Kidney (tissue), 14 donors: ENCODE data around the gene KLHL3. TPM values are rescaled to one million over a fixed set of nuclear protein-coding genes. Genes with fewer than 3 reads are reported as not detected.

Experiments used
- DNase-seq, 5 donors: peaks; one replicate each; pipeline ENCODE4 v3.0.0-alpha.2; 2013 to 2020
- FAIRE-seq: peaks from 2 replicates; lab custom pipeline; 2012; peaks lifted over from hg19 to GRCh38; lab: Jason Lieb, UNC
- H3K27ac ChIP-seq, 2 donors: one replicate each; pipeline ENCODE4 v1.7.0; 2013; ENCODE audit warnings: low read depth in 2 of 2, low read length in 2 of 2, inconsistent platforms in 1 of 2
- H3K27me3 ChIP-seq: one replicate; pipeline ENCODE4 v1.7.1; 2013; ENCODE audit warnings: low read length, inconsistent platforms; ENCODE audit not compliant: control insufficient read depth, insufficient read depth
- H3K36me3 ChIP-seq, 3 donors: one replicate each; pipeline versions ENCODE4 v1.7.0 to v1.7.1; 2013; ENCODE audit warnings: low read length in 3 of 3, control low read depth in 1 of 3, inconsistent platforms in 1 of 3; ENCODE audit not compliant: insufficient read depth in 3 of 3, control insufficient read depth in 2 of 3
- H3K4me1 ChIP-seq, 3 donors: one replicate each; pipeline versions ENCODE4 v1.7.0 to v1.7.1; 2013; ENCODE audit warnings: low read length in 3 of 3, inconsistent platforms in 1 of 3, low read depth in 1 of 3; ENCODE audit not compliant: control insufficient read depth in 2 of 3, insufficient read depth in 2 of 3
- H3K4me3 ChIP-seq, 3 donors: one replicate each; pipeline versions ENCODE4 v1.7.0 to v1.8.1; 2013; ENCODE audit warnings: low read length in 3 of 3, control low read depth in 1 of 3, inconsistent platforms in 1 of 3
- H3K9ac ChIP-seq, 3 donors: one replicate each; pipeline versions ENCODE4 v1.7.0 to v1.7.1; 2013; ENCODE audit warnings: low read length in 3 of 3, control low read depth in 1 of 3, inconsistent platforms in 1 of 3
- H3K9me3 ChIP-seq, 3 donors: one replicate each; pipeline versions ENCODE4 v1.7.0 to v1.7.1; 2013; ENCODE audit warnings: low read length in 3 of 3, control low read depth in 1 of 3, inconsistent platforms in 1 of 3; ENCODE audit not compliant: control insufficient read depth in 2 of 3, insufficient read depth in 1 of 3
- intact Hi-C: fragments of 100-400 bp; cut with DNase I; formaldehyde crosslinking; loops from one replicate; pipeline ENCODE4 v1.11.1; 2022
- polyA plus RNA-seq: library from polyadenylated mRNA; stranded (reverse); fragments of 350-450 nt; fragmentation: Illumina TruSeq; extraction: RNeasy Lipid Tissue Mini Kit (QIAGEN cat#74804); gene quantifications from one replicate; pipeline ENCODE4 v1.2.3, GENCODE V29; 2014; ENCODE audit warnings: low read depth, low replicate concordance; ENCODE audit not compliant: insufficient read depth
- total RNA-seq: library from RNA; stranded (reverse); fragmentation: NEBNext Ultra II Directional; extraction: Animal tissue kit (Norgen Biotek cat#: 25700); gene quantifications from one replicate; pipeline ENCODE4 v1.2.1, GENCODE V29; 2021
- TF ChIP-seq, protein P1 (sequence below): IDR thresholded peaks from 3 replicates; pipeline ENCODE4 v1.5.1; 2012; ENCODE audit warnings: mild to moderate bottlenecking, moderate library complexity, borderline replicate concordance; ENCODE audit not compliant: insufficient read depth; ENCODE audit errors: extremely low read depth
- donor health status: control.
- donor health status: control.
- donor health status: control.
- donor health status: control.
- donor health status: control.
- donor health status: DM: yes; HTN: yes; CAD: no.
- donor health status: Normal renal cell carcinoma (clear cell type).

KLHL3 gene
- total and polyA plus RNA-seq, 2 donors from 2014 or later, result 8.6 to 15.0 TPM

DNA sequence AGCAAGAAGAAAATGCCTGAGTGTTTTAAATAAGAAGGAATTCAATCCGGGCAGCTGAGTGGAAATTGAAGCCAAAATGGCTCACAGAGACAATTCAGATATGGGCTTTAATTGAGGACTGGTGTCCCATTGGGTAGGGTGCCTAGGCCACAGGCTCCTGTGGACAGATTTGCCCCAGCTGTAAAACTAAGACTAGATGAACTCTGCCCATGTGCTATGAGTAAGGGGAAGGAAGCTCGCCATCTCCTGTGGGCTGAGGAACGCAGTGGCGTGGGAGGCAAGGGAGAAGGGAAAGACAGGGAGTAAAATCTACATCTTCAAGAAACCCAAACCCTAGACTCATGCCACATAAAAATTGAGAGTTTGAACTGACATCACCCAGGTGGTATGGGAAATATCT is 66.1 kb downstream of the KLHL3 start:
- no peak for DNase-seq
- peak overlapping the region in 1 of 2 donors; percentile 61 for H3K27ac ChIP-seq
- H3K9me3 ChIP-seq, result no peaks in the 10 kb centered on the region
- no peaks in the 10 kb centered on the region for H3K27me3 ChIP-seq
- H3K4me3 ChIP-seq, result no peak overlapping the region
- intact Hi-C loops, result loop anchor here (10.0 kb wide), 1 partner anchor 55 kb away; no protein-coding TSS in a partner anchor
- H3K4me1 ChIP-seq, result peaks cover 3 to 14% (median 14%) of the 10 kb centered on the region in 3 donors
- no peak overlapping the region for H3K9ac ChIP-seq
- H3K36me3 ChIP-seq, result no peaks in the 10 kb centered on the region
- FAIRE-seq, result no peak
- TF ChIP-seq, protein P1, sequence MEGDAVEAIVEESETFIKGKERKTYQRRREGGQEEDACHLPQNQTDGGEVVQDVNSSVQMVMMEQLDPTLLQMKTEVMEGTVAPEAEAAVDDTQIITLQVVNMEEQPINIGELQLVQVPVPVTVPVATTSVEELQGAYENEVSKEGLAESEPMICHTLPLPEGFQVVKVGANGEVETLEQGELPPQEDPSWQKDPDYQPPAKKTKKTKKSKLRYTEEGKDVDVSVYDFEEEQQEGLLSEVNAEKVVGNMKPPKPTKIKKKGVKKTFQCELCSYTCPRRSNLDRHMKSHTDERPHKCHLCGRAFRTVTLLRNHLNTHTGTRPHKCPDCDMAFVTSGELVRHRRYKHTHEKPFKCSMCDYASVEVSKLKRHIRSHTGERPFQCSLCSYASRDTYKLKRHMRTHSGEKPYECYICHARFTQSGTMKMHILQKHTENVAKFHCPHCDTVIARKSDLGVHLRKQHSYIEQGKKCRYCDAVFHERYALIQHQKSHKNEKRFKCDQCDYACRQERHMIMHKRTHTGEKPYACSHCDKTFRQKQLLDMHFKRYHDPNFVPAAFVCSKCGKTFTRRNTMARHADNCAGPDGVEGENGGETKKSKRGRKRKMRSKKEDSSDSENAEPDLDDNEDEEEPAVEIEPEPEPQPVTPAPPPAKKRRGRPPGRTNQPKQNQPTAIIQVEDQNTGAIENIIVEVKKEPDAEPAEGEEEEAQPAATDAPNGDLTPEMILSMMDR, result no peak

DNA sequence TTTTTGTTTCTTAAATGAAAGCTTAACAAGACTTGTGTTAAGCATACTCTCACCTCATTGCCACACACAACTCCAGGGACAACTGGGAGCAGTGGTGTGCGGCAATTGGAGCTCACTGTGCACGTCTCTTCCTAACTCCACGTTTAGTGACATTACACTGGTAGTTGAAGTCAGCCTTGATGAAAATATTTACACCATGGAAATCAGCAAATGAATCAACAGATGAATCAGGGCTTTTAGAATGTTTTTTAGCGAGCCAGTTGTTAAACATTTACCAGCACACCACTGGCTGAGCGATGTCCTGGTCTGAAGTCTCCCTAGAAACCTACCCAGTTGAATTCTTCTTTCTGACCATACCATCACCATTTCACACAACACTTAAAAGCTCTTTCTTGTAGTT is 67.3 kb downstream of the KLHL3 start:
- TF ChIP-seq, protein P1, result no peak
- no peaks in the 10 kb centered on the region for H3K36me3 ChIP-seq
- intact Hi-C loops, result loop anchor here (10.0 kb wide), 1 partner anchor 56 kb away; no protein-coding TSS in a partner anchor
- H3K27me3 ChIP-seq, result no peaks in the 10 kb centered on the region
- no peak overlapping the region for H3K9ac ChIP-seq
- H3K9me3 ChIP-seq, result no peaks in the 10 kb centered on the region
- no peak for FAIRE-seq
- peak overlapping the region in 1 of 2 donors; percentile 61 for H3K27ac ChIP-seq
- no peak overlapping the region for H3K4me3 ChIP-seq
- DNase-seq, result no peak
- H3K4me1 ChIP-seq, result peaks cover 3 to 14% (median 14%) of the 10 kb centered on the region in 3 donors

DNA sequence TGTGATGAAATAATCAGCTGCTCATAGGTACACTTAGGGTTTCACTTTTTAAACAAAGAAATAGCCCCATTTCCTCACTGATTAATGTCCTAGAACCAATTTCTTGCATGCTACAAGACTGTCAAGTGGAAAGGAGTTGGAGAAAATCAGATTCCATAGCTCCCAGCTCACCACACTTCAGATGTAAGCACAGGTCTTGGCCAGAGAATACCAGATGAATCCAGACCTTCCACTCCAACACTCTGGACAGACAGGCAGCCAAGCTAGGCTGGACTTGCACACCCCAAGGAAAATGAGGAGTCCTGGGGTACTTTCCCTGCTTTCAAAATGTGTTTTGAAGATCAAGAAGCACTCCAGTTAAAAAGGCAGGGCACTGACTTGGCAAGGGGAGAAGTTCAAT is 68.5 kb downstream of the KLHL3 start:
- H3K36me3 ChIP-seq, result no peaks in the 10 kb centered on the region
- H3K9me3 ChIP-seq, result no peaks in the 10 kb centered on the region
- DNase-seq, result peak in 2 of 5 donors; percentile 37 to 43
- H3K27me3 ChIP-seq, result no peaks in the 10 kb centered on the region
- H3K4me1 ChIP-seq, result peaks cover 3 to 14% (median 8%) of the 10 kb centered on the region in 3 donors
- TF ChIP-seq, protein P1, result no peak
- H3K4me3 ChIP-seq, result no peak overlapping the region
- intact Hi-C loops, result loop anchor here (10.0 kb wide), 1 partner anchor 57 kb away; no protein-coding TSS in a partner anchor
- peak overlapping the region; percentile 74 to 89 for H3K27ac ChIP-seq
- FAIRE-seq, result no peak
- H3K9ac ChIP-seq, result peak overlapping the region in 1 of 3 donors; percentile 9
